NCI-H774 (cell line): ENCODE results near the gene NELFE.

Source experiments
- DNase-seq: peaks from one replicate; lab custom pipeline; 2025; lab: John Stamatoyannopoulos, UW

The NELFE gene

DNA sequence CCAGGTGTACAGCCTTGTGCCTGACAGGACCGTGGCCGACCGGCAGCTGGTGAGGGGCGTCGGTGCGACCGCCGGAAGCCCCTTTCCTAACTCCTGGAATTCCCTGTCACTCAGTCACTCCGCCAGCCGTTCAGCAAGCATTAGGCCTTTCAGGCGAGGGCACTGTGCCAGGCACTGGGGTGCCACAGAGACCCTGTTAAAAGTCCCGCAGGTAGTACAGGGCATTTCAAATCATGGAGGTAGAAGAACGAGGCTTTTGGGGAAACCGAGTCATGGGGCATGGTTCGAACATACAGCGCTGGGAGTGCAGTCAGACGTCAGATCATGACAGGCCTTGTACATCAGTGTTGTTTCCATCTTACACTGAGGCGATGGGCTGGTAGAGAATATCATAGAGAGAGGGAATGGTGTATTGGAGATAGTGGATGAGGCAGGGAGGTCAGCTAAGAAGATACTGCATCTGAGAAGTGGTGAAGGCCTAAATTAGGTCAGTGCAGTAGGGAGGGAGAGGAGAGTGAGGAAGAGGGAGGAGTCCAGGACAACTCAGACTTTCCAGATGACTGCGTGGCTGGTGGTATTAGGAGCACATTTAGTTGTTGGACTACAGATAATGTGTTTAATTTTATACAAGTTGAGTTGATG, 14.1 kb upstream of the NELFE start:
- no peak for DNase-seq

- DNase-seq, result peak; percentile 99
Measured at GRCh38 chr6:31971993-31972708, 13.4 kb upstream of the NELFE start, which contains the start of gene DXO. Gene DXO, minus strand, starts transcription at chr6:31972138. Its CDS starts 463 bp downstream, at chr6:31971675.

DNA sequence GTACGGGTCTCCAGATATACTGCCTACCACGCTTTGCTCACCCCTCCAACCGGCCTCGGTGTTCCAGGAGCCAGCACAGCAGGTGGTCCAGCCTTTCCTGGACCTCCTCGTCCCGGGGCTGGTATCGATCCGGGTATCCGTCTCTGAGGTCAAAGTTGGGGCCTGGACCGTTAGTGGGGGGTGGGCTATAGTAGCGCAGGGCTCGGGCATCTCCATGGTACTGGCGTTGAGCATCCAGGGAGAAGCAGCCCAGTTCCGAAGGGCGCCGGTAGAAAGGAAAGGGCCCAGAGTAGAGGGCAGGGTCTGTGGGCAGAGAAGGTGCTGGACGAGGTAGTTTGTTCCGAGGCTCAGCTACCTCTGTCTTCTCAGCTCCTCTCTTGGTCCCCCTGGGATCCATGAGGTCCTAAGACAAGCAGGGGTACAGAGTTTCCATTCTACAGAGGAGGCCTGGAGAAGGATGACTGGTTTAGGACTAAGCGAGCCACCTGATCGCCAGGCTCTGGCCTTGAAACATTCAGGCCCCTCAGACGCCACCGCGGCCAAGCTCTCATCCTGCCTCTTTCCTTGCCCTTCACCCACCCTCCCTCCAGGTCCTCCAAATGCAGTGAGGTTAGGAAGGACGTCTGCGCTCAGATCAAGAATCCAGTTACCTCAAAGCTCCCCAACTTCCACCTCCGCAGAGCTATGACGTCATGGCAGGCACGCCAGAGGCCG, 12.7 kb upstream of the NELFE start:
- DNase-seq, result no peak

DNA sequence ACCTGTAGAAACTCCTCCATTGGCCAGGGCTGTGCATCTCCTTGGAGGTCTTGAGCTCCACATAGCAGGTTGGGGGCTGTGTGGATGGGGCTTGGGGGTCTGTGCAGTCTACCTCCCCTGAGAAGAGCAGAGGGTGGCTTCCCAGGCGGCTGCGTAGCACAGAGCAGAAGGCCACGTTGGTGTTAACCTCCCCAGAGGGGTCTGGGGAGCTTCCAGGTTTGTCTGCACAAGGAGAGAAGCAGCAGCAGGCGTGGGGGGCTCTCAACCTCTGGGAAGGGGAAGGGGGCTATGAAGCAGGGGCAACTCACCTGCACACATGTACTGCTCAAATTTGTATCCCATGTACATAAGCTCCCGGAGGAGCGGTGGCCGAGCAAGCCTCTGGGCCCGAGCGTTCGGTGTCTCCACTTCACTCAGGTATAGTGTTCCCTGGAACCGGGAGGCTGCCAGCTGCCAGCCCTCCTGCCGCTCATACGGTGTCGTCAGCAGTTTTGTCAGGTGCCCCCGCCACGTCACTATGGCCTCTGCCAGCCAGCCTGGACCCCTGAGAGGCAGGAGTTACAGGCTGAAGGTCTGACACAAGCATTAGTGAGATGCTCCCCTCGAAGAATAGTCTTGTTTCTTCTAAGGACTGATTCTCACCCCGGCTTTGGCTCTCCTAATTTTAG, 12.0 kb upstream of the NELFE start:
- peak; percentile 33 for DNase-seq

GRCh38 chr6:31969712-31970603, 11.2 kb upstream of the NELFE start:
- no peak for DNase-seq

DNA sequence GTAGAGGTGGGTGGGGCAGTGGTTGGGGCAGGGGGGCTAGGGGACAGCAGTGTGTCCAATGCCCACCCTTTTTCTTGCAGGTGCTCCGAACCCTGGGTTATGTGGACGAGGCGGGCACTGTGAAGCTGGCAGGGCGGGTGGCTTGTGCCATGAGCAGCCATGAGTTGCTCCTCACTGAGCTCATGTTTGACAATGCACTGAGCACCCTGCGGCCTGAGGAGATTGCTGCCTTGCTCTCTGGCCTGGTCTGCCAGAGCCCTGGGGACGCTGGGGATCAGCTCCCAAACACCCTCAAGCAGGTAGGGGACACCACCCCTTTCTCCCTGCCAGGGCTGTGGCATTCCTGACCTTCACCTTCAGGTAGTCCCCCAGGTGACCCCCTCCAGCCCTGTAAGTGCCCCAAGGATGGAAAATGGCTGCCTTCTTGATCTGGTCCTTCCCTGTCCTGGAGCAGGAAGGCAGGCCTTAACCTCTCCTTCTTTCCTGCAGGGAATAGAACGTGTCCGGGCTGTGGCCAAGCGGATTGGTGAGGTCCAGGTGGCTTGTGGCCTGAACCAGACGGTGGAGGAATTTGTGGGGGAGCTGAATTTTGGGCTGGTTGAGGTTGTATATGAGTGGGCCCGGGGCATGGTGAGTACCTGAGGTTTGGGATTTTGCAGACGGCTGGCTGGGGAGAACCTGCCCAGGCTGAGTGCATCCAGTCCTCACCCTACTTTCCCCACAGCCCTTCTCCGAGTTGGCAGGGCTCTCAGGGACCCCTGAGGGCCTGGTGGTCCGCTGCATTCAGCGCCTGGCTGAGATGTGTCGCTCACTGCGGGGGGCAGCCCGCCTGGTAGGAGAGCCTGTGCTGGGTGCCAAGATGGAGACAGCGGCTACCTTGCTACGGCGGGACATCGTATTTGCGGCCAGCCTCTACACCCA, 10.3 kb upstream of the NELFE start:
- no peak for DNase-seq

DNA sequence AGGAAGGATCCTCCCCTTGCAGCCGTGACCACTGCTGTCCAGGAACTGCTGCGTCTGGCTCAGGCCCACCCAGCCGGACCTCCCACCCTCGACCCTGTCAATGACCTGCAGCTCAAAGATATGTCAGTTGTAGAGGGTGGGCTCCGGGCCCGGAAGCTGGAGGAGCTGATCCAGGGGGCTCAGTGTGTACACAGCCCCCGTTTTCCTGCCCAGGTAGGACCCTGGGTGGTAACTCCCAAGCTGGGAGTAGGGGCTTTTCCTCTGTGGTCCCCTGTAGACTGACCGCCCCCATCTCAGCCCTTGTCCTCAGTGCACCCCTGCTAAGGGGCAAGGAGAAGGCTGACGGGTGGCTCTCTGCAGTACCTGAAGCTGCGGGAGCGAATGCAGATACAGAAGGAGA, 9.6 kb upstream of the NELFE start:
- DNase-seq, result no peak

DNA sequence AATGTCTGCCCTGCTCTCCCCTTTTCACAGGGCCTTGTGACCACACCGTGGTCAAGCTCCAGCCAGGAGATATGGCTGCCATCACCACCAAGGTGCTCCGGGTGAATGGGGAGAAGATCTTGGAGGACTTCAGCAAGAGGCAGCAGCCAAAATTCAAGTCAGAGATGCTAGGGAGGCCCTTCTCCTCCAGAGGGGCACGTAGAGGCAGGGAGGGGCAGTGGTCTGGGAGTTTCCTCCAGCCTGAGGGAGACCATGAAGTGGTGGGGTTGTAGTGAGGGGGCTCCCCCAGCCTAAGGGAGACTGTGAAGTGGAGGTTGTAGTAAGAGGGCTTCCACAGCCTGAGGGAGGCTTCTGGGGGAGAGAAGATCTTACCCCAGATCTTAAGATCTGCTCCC, 9.2 kb upstream of the NELFE start:
- DNase-seq, result no peak

GRCh38 chr6:31966997-31967925, 8.5 kb upstream of the NELFE start:
- DNase-seq, result no peak

DNA sequence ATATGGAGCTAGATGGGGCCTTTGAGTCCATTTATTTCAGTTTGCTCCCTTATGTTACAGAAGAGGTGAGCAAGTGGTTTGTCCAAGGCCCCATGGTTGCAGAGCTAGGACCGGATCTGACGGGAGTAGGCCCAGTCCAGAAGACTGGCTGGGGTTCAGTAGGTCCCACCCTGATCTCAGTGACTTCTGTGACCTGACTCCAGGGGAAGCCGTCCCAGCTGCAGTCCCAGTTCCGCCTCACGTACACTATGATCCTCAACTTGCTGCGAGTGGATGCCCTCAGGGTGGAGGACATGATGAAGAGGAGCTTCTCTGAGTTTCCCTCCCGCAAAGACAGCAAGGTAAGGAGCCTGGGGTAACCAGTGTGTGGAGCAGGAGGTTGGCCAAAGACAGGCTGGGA, 7.7 kb upstream of the NELFE start:
- DNase-seq, result no peak

DNA sequence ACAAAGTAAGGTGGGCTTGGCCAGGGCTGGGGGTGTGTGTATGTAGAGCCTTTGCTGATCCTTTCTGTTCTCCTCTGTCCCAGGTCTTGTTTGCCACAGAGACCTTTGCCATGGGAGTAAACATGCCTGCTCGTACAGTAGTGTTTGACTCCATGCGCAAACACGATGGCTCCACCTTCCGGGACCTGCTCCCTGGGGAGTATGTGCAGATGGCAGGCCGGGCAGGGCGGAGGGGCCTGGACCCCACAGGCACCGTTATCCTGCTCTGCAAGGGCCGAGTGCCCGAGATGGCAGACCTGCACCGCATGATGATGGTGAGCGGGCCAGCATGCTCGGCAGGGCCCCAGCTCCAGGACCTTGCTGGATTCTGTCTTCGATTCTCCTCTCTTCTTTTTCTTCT, 6.9 kb upstream of the NELFE start:
- no peak for DNase-seq

- DNase-seq, result no peak
Measured at GRCh38 chr6:31963921-31964320, 5.2 kb upstream of the NELFE start.

DNA sequence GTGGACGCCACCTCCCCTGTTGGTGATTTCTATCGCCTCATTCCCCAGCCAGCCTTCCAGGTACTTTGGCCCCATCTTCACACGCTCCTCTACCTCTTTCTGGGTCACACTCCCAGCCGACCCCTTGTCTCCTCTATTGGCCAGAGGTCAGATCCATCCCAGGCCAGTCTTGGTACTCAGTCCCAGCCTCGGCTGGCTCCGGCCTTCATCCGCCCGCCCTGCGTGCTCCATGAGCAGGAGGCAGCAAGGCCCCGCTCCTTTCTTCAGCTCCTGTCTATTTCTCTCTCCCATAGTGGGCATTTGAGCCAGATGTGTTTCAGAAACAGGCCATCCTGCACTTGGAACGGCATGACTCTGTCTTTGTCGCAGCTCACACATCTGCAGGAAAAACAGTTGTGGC, 2.8 kb upstream of the NELFE start:
- no peak for DNase-seq

DNA sequence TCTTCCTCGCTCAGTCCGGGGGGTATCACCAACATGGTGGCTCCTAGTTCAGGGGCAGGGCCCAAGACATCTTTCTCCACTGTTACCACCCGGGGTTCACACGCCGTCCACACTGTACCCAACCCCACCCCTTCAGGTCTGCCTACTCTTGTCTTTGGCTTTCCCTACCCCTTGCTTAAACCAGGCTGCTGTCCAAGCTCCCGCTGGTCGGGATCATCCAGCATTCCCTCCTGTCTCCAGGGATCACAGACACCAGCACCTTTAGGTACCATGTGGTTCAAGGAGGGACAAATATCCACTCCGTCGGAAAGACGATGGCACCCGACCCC, 395 bp downstream of the NELFE start:
- no peak for DNase-seq

DNA sequence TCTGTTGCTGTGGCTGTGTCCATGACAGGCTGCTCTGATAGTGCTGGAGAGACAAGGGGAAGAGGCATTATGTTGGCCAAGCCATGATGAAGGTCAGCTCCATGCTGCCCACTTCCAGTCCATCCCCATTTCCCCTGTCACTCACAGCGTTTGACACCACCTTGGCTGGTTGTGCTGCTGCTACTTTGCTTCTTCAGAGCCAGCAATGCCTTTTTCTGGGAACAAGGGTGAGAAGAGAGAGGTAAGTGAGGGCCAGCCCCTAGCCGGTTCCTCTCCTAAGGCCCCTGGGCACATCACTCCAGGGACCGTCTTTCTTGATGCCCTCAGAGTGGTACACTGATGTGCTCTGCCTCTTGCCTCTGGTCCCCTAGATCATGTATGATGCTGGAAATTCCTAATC, 2.0 kb downstream of the NELFE start:
- no peak for DNase-seq

GRCh38 chr6:31954511-31954910, 4.3 kb downstream of the NELFE start:
- DNase-seq, result no peak

DNA sequence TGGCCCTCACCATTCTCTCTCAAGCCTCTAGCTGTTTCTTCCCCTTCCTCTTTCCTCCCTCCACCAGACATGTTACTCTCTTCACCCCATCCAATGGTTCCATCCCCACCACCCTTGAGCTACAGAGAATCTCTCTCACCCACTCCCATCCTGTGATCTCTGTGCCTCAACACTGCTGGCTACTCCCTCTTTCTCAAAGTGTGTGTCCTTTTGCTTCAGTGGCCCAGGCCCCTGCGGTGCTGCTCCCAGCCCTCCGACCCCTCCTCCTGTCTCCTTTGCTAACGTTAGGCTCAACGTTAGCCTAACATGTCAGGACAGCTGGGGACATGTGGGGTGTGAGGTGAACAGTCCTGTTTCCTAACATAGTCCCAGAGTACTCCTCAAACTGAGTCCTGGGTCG, 5.9 kb downstream of the NELFE start:
- DNase-seq, result no peak

DNA sequence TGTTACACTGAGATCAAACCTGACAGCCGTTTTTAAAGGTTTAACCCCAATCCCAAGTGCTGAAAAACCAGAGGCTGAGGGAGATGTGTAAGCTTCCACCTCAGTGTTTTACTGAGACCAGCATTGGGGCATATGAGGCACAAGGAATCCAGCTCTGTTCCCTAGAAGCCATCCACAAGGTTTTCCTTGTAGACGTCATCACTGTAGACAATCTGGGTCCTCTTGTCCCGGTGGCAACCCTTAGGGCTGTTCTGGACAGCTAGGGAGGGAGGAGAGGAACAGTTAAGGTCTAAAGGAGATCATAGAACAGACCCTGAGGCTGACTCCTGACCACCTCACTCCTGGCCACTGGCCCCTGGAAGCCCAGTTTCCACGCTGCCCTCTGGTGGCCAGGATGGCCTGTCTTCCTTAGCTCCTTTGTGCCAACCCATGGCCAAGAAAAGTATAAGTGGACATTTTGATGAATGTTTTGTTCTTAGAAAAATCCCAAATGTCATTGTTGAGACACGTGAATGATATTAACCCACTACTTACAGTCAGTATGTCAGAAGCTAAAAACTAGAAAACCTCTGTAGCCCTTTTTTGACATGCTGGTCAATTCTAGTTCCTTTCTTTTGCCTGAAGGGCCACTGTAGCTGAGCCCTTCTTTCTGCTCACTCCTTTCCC, 6.5 kb downstream of the NELFE start:
- DNase-seq, result peak; percentile 5

GRCh38 chr6:31949926-31950548, 8.7 kb downstream of the NELFE start:
- DNase-seq, result no peak
